Measurements from ENCODE around the gene LAMB2.

DNA sequence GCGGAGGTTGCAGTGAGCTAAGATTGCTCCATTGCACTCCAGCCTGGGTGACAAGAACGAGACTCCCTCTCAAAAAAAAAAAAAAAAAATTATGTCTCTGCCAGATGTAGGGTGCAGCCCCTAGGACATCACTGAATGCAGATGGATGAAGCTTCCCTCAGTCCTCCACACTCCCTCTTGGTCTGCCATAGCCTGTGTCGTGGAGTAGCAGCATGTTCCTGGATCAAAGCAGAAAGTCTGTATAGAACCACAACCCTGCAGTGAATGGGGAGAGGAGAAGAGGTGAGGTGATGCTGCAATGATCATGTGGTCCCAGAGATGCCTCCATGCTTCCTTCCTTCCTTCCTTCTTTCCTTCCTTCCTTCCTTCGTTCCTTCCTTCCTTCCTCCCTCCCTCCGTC is 15.3 kb upstream of the LAMB2 start:
- TF ChIP-seq POLR2A (IDR thresholded peaks at IDR 0.05), result no peak
- TF ChIP-seq, protein P1, sequence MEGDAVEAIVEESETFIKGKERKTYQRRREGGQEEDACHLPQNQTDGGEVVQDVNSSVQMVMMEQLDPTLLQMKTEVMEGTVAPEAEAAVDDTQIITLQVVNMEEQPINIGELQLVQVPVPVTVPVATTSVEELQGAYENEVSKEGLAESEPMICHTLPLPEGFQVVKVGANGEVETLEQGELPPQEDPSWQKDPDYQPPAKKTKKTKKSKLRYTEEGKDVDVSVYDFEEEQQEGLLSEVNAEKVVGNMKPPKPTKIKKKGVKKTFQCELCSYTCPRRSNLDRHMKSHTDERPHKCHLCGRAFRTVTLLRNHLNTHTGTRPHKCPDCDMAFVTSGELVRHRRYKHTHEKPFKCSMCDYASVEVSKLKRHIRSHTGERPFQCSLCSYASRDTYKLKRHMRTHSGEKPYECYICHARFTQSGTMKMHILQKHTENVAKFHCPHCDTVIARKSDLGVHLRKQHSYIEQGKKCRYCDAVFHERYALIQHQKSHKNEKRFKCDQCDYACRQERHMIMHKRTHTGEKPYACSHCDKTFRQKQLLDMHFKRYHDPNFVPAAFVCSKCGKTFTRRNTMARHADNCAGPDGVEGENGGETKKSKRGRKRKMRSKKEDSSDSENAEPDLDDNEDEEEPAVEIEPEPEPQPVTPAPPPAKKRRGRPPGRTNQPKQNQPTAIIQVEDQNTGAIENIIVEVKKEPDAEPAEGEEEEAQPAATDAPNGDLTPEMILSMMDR (IDR thresholded peaks at IDR 0.05), result no peak

All from lower leg skin (tissue), 3 donors.